Panc1 (cell line): Measurements from ENCODE around the gene TSHZ3. TPM values are rescaled to one million over a fixed set of nuclear protein-coding genes. Genes with fewer than 3 reads are reported as not detected.

Experiments
- ATAC-seq: fragments of 200-7000 bp; cut with Tn5 transposase; 2 replicates; pipeline ENCODE4 v1.9.1; 2020; ENCODE audit warnings: mild to moderate bottlenecking, moderate library complexity
- BruUV-seq: library from RNA; stranded (reverse); fragments of 400-500 nt; replicated peaks from 2 replicates; lab custom pipeline; 2021; lab: Mats Ljungman, UMichigan
- CTCF ChIA-PET: fragments of 300-600 bp; sonication (Branson Sonifier 250); formaldehyde crosslinking; loops from one replicate; lab custom pipeline; 2022; ENCODE audit warnings: antibody characterized with exemption; lab: Charles Lee
- POLR2A ChIA-PET: fragments of 300-600 bp; sonication (Branson Sonifier 250); formaldehyde crosslinking; loops from one replicate; lab custom pipeline; 2022; ENCODE audit warnings: antibody characterized with exemption; lab: Charles Lee
- DNase-seq: peaks from one replicate; pipeline ENCODE4 v3.0.0-alpha.2; 2010; ENCODE audit warnings: low read depth, low spot score
- H3K27ac ChIP-seq: 2 replicates; pipeline ENCODE4 v1.5.1; 2011; ENCODE audit warnings: mild to moderate bottlenecking, low read length, inconsistent platforms
- H3K27me3 ChIP-seq: fragments of 200-500 bp; sonication (Bioruptor generic); 2 replicates; pipeline ENCODE4 v1.6.0; 2014; ENCODE audit warnings: low read length, inconsistent platforms; ENCODE audit not compliant: control insufficient read depth, insufficient read depth
- H3K36me3 ChIP-seq: fragments of 200-500 bp; sonication (Bioruptor generic); 2 replicates; pipeline ENCODE4 v1.5.1; 2014; ENCODE audit warnings: inconsistent platforms, mild to moderate bottlenecking, low read length, moderate library complexity; ENCODE audit not compliant: control insufficient read depth, insufficient read depth
- H3K4me1 ChIP-seq: 2 replicates; pipeline ENCODE4 v1.5.1; 2011; ENCODE audit warnings: inconsistent platforms, mild to moderate bottlenecking, low read length, moderate library complexity; ENCODE audit not compliant: control insufficient read depth, insufficient read depth
- H3K4me3 ChIP-seq, 2 experiments: 2 replicates each; pipeline ENCODE4 v1.5.1; 2011 to 2012; ENCODE audit warnings: low read depth in 2 of 2, low read length in 2 of 2, mild to moderate bottlenecking in 2 of 2, inconsistent platforms in 1 of 2, moderate library complexity in 1 of 2
- H3K9me3 ChIP-seq: fragments of 200-500 bp; sonication (Bioruptor generic); 2 replicates; pipeline ENCODE4 v1.5.1; 2014; ENCODE audit warnings: low read depth, mild to moderate bottlenecking, inconsistent platforms, low read length, moderate library complexity; ENCODE audit not compliant: control insufficient read depth, insufficient read depth
- CTCF ChIP-seq: fragments of 450-650 bp; IDR thresholded peaks from 2 replicates; pipeline ENCODE4 v1.5.1; 2017; ENCODE audit warnings: mild to moderate bottlenecking
- POLR2AphosphoS5 ChIP-seq: IDR thresholded peaks from 2 replicates; pipeline ENCODE4 v1.6.1; 2012; ENCODE audit warnings: mild to moderate bottlenecking, low read depth, low read length, moderate library complexity
- REST ChIP-seq, 2 experiments: IDR thresholded peaks; 2 replicates each; pipeline ENCODE4 v1.6.1; 2011 to 2012; ENCODE audit warnings: low read depth in 2 of 2, control low read depth in 1 of 2, low read length in 1 of 2, mild to moderate bottlenecking in 1 of 2, moderate library complexity in 1 of 2; ENCODE audit not compliant: insufficient read depth in 1 of 2
- SIN3A ChIP-seq: IDR thresholded peaks from 2 replicates; pipeline ENCODE4 v1.6.1; 2012; ENCODE audit warnings: low read depth, mild to moderate bottlenecking, low read length, moderate library complexity, borderline replicate concordance; ENCODE audit not compliant: insufficient read depth
- TCF7L2 ChIP-seq: IDR thresholded peaks from 2 replicates; pipeline ENCODE4 v1.6.1; 2011; ENCODE audit warnings: mild to moderate bottlenecking, low read depth, low read length, inconsistent platforms
- in situ Hi-C: cut with HindIII; loops from 2 replicates; pipeline ENCODE4 v1.10.0; 2016; ENCODE audit warnings: low sequenced_read_pairs, low pct_unique_long_range_greater_than_20kb
- intact Hi-C: fragments of 100-400 bp; cut with micrococcal nuclease; formaldehyde crosslinking; loops from one replicate; pipeline ENCODE4 v1.10.0; 2022; ENCODE audit not compliant: unreplicated experiment
- total RNA-seq: library from RNA; stranded (reverse); gene quantifications from one replicate; pipeline ENCODE4 v1.2.1, GENCODE V29; 2021; ENCODE audit not compliant: unreplicated experiment

Gene TSHZ3
- total RNA-seq, 1 experiment from 2014 or later, result 7.8 TPM

- no peaks in the 10 kb centered on the region for H3K36me3 ChIP-seq
- POLR2A ChIA-PET, result no interaction called here
- no peaks in the 10 kb centered on the region for H3K4me1 ChIP-seq
- DNase-seq (no peak), ATAC-seq (no peak)
- no peaks in the 10 kb centered on the region for H3K9me3 ChIP-seq
- CTCF ChIA-PET, result no interaction called here
- in situ Hi-C loops, result no loop called here
- no peak overlapping the region for H3K4me3 ChIP-seq
- H3K27me3 ChIP-seq, result no peaks in the 10 kb centered on the region
- H3K27ac ChIP-seq, result no peak overlapping the region
- no TSS peak for BruUV-seq
- intact Hi-C loops, result no loop called here
- TF ChIP-seq POLR2AphosphoS5 (no peak), SIN3A (no peak), REST (IDR thresholded peaks at IDR 0.05; ENCODE audit: insufficient read depth in 1 of 2, low read depth in 2 of 2, low read length in 1 of 2) (no peak), TCF7L2 (no peak), CTCF (no peak)
Observed at GRCh38 chr19:31290931-31291590, 58.2 kb downstream of the TSHZ3 start.

- BruUV-seq, result no TSS peak
- H3K4me1 ChIP-seq, result no peaks in the 10 kb centered on the region
- intact Hi-C loops, result no loop called here
Observed at GRCh38 chr19:31289976-31290375, 59.3 kb downstream of the TSHZ3 start.

More at GRCh38 chr19:31289976-31290375, 59.3 kb downstream of the TSHZ3 start:
- DNase-seq (no peak), ATAC-seq (no peak)
- Histone ChIP-seq H3K27ac (no peak overlapping the region), H3K36me3 (no peaks in the 10 kb centered on the region), H3K4me3 (no peak overlapping the region), H3K9me3 (no peaks in the 10 kb centered on the region), H3K27me3 (no peaks in the 10 kb centered on the region)
- in situ Hi-C loops, result no loop called here
- TF ChIP-seq TCF7L2 (no peak), SIN3A (no peak), CTCF (no peak), POLR2AphosphoS5 (no peak)
- CTCF ChIA-PET, result no interaction called here
- POLR2A ChIA-PET, result no interaction called here
